NT2/D1 (cell line): ENCODE measurements around the gene CCL28.

Source experiments
- SUZ12 ChIP-seq: IDR thresholded peaks from 2 replicates; pipeline ENCODE4 v1.6.1; 2011; ENCODE audit not compliant: insufficient read length, insufficient read depth; ENCODE audit errors: extremely low read depth
- YY1 ChIP-seq: IDR thresholded peaks from 2 replicates; pipeline ENCODE4 v1.6.1; 2011; ENCODE audit not compliant: insufficient read length, insufficient read depth
- ZNF274 ChIP-seq: IDR thresholded peaks from 2 replicates; pipeline ENCODE4 v1.6.1; 2011; ENCODE audit warnings: mild to moderate bottlenecking, low read depth, low read length

DNA sequence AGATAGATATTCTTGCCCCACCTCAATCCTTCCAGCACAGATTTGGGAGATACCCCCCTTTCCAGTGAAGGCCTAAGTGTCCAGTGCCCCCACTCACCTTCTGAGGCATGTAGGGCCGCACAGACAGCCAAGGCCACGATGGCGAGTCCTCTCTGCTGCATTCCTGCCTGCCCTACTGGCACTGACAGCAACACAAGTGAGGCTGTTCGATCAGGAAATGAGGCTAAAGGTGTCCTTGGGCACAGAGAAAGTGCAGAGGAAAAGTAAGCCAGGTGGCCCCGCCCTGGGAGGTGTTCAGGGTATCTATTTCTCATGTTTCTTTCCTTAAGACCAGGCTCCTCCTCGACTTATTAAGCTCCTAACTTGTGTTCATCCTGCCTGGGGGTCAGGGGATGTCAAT is at the start of gene CCL28:
- TF ChIP-seq ZNF274 (no peak), YY1 (no peak), SUZ12 (no peak)
